Measurements from ENCODE around the gene ITGA5. TPM values are rescaled to one million over a fixed set of nuclear protein-coding genes. Genes with fewer than 3 reads are reported as not detected.
A peak's percentile ranks its signal among the peaks of the same experiment; 100 is the strongest.
"Not testable (repeated sequence)": the region's sequence is repeated elsewhere in the genome, so short reads cannot be mapped to it uniquely, and the experiment has no call there.

ITGA5 gene
- total RNA-seq, 1 donor from 2014 or later = 257 TPM

- DNase-seq (ENCODE audit: low read depth in 2 of 2) = not testable (repeated sequence)
Observed at GRCh38 chr12:54354271-54354670, 64.8 kb downstream of the ITGA5 start.

- no peak for DNase-seq (ENCODE audit: low read depth in 2 of 2)
Observed at GRCh38 chr12:54352891-54353874, 65.9 kb downstream of the ITGA5 start.

- DNase-seq (ENCODE audit: low read depth in 2 of 2) = no peak
Observed at GRCh38 chr12:54352022-54352531, 67.0 kb downstream of the ITGA5 start.

GRCh38 chr12:54351341-54351740, 67.7 kb downstream of the ITGA5 start:
- DNase-seq (ENCODE audit: low read depth in 2 of 2) = no peak

- DNase-seq (ENCODE audit: low read depth in 2 of 2) = peak in 1 of 2 donors; percentile 18
Observed at GRCh38 chr12:54350743-54351142, 68.3 kb downstream of the ITGA5 start.

- DNase-seq (ENCODE audit: low read depth in 2 of 2) = no peak
Observed at GRCh38 chr12:54349679-54350078, 69.4 kb downstream of the ITGA5 start.

GRCh38 chr12:54349036-54349435, 70.0 kb downstream of the ITGA5 start:
- no peak for DNase-seq (ENCODE audit: low read depth in 2 of 2)

Other genes starting within 250 kb of the ITGA5 start
- gene SMUG1, start 230.3 kb downstream of the ITGA5 start, total RNA-seq = 15.7 and 21.2 TPM in 2 replicates
- gene CBX5, start 139.1 kb downstream of the ITGA5 start, total RNA-seq = 25.1 and 26.6 TPM in 2 replicates
- gene HNRNPA1, start 138.5 kb downstream of the ITGA5 start, total RNA-seq = 239 and 374 TPM in 2 replicates
- not detected in 2 replicates for gene NFE2, start 118.3 kb downstream of the ITGA5 start, total RNA-seq
- gene COPZ1, start 94.1 kb downstream of the ITGA5 start, total RNA-seq = 75.0 and 78.2 TPM in 2 replicates
- under 0.01 TPM in 1 of 2 replicates, not detected in the other for gene GPR84, start 54.8 kb downstream of the ITGA5 start, total RNA-seq
- gene ZNF385A, start 34.5 kb downstream of the ITGA5 start, total RNA-seq = 0.65 and 0.99 TPM in 2 replicates
- gene GTSF1, start 54.3 kb upstream of the ITGA5 start, total RNA-seq = not detected in 2 replicates
- gene NCKAP1L, start 78.5 kb upstream of the ITGA5 start, total RNA-seq = under 0.01 TPM in 1 of 2 replicates, not detected in the other
- not detected in 2 replicates for gene PDE1B, start 130.3 kb upstream of the ITGA5 start, total RNA-seq
- gene PPP1R1A, start 169.4 kb upstream of the ITGA5 start, total RNA-seq = not detected in 2 replicates
- gene LACRT, start 215.6 kb upstream of the ITGA5 start, total RNA-seq = not detected in 2 replicates
- not detected in 2 replicates for gene DCD, start 229.1 kb upstream of the ITGA5 start, total RNA-seq

Data from lung microvascular endothelial cell (primary cell).